ENCODE results near the gene LRRC7. TPM values are rescaled to one million over a fixed set of nuclear protein-coding genes. Genes with fewer than 3 reads are reported as not detected.

Gene LRRC7
- polyA plus RNA-seq, 3 donors: 4.7 to 9.9 (median 7.9) TPM

GRCh38 chr1:69755647-69756046 lies 187.9 kb downstream of the LRRC7 start:
- no peak for DNase-seq

GRCh38 chr1:69765951-69766350 lies 198.2 kb downstream of the LRRC7 start:
- peak; percentile 20 for DNase-seq

- DNase-seq: no peak
Observed at GRCh38 chr1:69766431-69767180, 198.9 kb downstream of the LRRC7 start.

GRCh38 chr1:69776555-69776954 lies 208.8 kb downstream of the LRRC7 start:
- DNase-seq: no peak

- no peak for DNase-seq
Observed at GRCh38 chr1:69777423-69777822, 209.7 kb downstream of the LRRC7 start.

GRCh38 chr1:69777971-69778370 lies 210.2 kb downstream of the LRRC7 start:
- no peak for DNase-seq

- no peak for DNase-seq
Observed at GRCh38 chr1:69787151-69787550, 219.4 kb downstream of the LRRC7 start.

GRCh38 chr1:69791311-69791710 lies 223.6 kb downstream of the LRRC7 start:
- no peak for DNase-seq

GRCh38 chr1:69794831-69795230 lies 227.1 kb downstream of the LRRC7 start:
- DNase-seq: no peak

GRCh38 chr1:69814926-69815325 lies 247.2 kb downstream of the LRRC7 start:
- no peak for DNase-seq

GRCh38 chr1:69824932-69825331 lies 257.2 kb downstream of the LRRC7 start:
- DNase-seq: no peak

GRCh38 chr1:69827732-69828131 lies 260.0 kb downstream of the LRRC7 start:
- DNase-seq: no peak

- DNase-seq: no peak
Observed at GRCh38 chr1:69833536-69833935, 265.8 kb downstream of the LRRC7 start.

- no peak for DNase-seq
Observed at GRCh38 chr1:69834336-69834735, 266.6 kb downstream of the LRRC7 start.

- no peak for DNase-seq
Observed at GRCh38 chr1:69835955-69836354, 268.2 kb downstream of the LRRC7 start.

GRCh38 chr1:69836971-69837636 lies 269.4 kb downstream of the LRRC7 start:
- DNase-seq: no peak

GRCh38 chr1:69842326-69842725 lies 274.6 kb downstream of the LRRC7 start:
- DNase-seq: no peak

- no peak for DNase-seq
Observed at GRCh38 chr1:69845655-69846054, 277.9 kb downstream of the LRRC7 start.

- DNase-seq: no peak
Observed at GRCh38 chr1:69846267-69846666, 278.5 kb downstream of the LRRC7 start.

- DNase-seq: no peak
Observed at GRCh38 chr1:69847670-69848069, 279.9 kb downstream of the LRRC7 start.

GRCh38 chr1:69852151-69852550 lies 284.4 kb downstream of the LRRC7 start:
- DNase-seq: no peak

- DNase-seq: no peak
Observed at GRCh38 chr1:69852706-69853105, 285.0 kb downstream of the LRRC7 start.

GRCh38 chr1:69858534-69858933 lies 290.8 kb downstream of the LRRC7 start:
- DNase-seq: no peak

GRCh38 chr1:69861641-69862040 lies 293.9 kb downstream of the LRRC7 start:
- no peak for DNase-seq

Data from renal pelvis (tissue), 4 donors.